Hepatocyte (in vitro differentiated cells): ENCODE results near the gene PPP3CA. TPM values are rescaled to one million over a fixed set of nuclear protein-coding genes. Genes with fewer than 3 reads are reported as not detected.
A peak's percentile ranks its signal among the peaks of the same experiment; 100 is the strongest.

Source experiments
- DNase-seq: peaks from one replicate; pipeline ENCODE4 v3.0.0-alpha.2; 2016; ENCODE audit warnings: low spot score
- H2AFZ ChIP-seq: fragments of 200-600 bp; sonication (generic); 2 replicates; pipeline ENCODE4 v1.6.0; 2016; ENCODE audit warnings: antibody characterized with exemption, mild to moderate bottlenecking
- H3K27ac ChIP-seq: fragments of 200-600 bp; sonication (generic); 2 replicates; pipeline ENCODE4 v1.5.1; 2016; ENCODE audit warnings: mild to moderate bottlenecking
- H3K27me3 ChIP-seq: fragments of 200-600 bp; sonication (generic); 2 replicates; pipeline ENCODE4 v1.6.1; 2016
- H3K36me3 ChIP-seq: fragments of 200-600 bp; sonication (generic); replicated peaks from 2 replicates; pipeline ENCODE4 v1.5.1; 2016; ENCODE audit warnings: low read depth; ENCODE audit not compliant: insufficient read depth
- H3K4me1 ChIP-seq: fragments of 200-600 bp; sonication (generic); 2 replicates; pipeline ENCODE4 v1.5.1; 2016; ENCODE audit warnings: mild to moderate bottlenecking, moderate library complexity; ENCODE audit not compliant: insufficient read depth
- H3K4me2 ChIP-seq: fragments of 200-600 bp; sonication (generic); 2 replicates; pipeline ENCODE4 v1.6.0; 2016
- H3K4me3 ChIP-seq: fragments of 200-600 bp; sonication (generic); 2 replicates; pipeline ENCODE4 v1.5.1; 2016; ENCODE audit warnings: mild to moderate bottlenecking
- H3K79me2 ChIP-seq: fragments of 200-600 bp; sonication (generic); 2 replicates; pipeline ENCODE4 v1.6.0; 2017; ENCODE audit warnings: mild to moderate bottlenecking
- H3K9me2 ChIP-seq: fragments of 200-600 bp; sonication (generic); replicated peaks from 2 replicates; pipeline ENCODE4 v1.6.0; 2017; ENCODE audit warnings: mild to moderate bottlenecking; ENCODE audit not compliant: insufficient read depth
- H3K9me3 ChIP-seq: fragments of 200-600 bp; sonication (generic); 2 replicates; pipeline ENCODE4 v1.5.1; 2016; ENCODE audit warnings: low read depth, mild to moderate bottlenecking
- H4K20me1 ChIP-seq: fragments of 200-600 bp; sonication (generic); 2 replicates; pipeline ENCODE4 v1.6.0; 2016; ENCODE audit warnings: mild to moderate bottlenecking; ENCODE audit not compliant: insufficient read depth, poor library complexity, severe bottlenecking
- EZH2 ChIP-seq: fragments of 200-600 bp; sonication (generic); IDR thresholded peaks from 2 replicates; pipeline ENCODE4 v1.6.1; 2016; ENCODE audit warnings: antibody characterized with exemption, mild to moderate bottlenecking, borderline replicate concordance
- EZH2phosphoT487 ChIP-seq: fragments of 200-600 bp; sonication (generic); IDR thresholded peaks from one replicate; pipeline ENCODE4 v1.6.1; 2018; ENCODE audit warnings: antibody characterized with exemption, mild to moderate bottlenecking, low read depth, moderate library complexity; ENCODE audit not compliant: unreplicated experiment, severe bottlenecking
- WGBS: methylation state at CpG from one replicate; pipeline ENCODE4 v1.1.6; 2016; ENCODE audit warnings: low lambda C conversion rate; ENCODE audit errors: missing lambda C conversion rate; 5-methylcytosine and 5-hydroxymethylcytosine counted together
- polyA plus RNA-seq: library from polyadenylated mRNA; unstranded; fragments of >200 nt; fragmentation: Nextera tagmentation; extraction: Ambion mirVana; gene quantifications from 2 replicates; pipeline ENCODE4 v1.2.1, GENCODE V29; 2016
- total RNA-seq: library from RNA; depleted of rRNA; stranded (reverse); fragments of >200 nt; gene quantifications from 2 replicates; pipeline ENCODE4 v1.2.3, GENCODE V29; 2014
- TF ChIP-seq, protein P1 (sequence below): fragments of 200-600 bp; sonication (generic); IDR thresholded peaks from 2 replicates; pipeline ENCODE4 v1.5.1; 2016; ENCODE audit warnings: antibody characterized with exemption, mild to moderate bottlenecking; ENCODE audit not compliant: poor library complexity

PPP3CA gene
- total and polyA plus RNA-seq, 2 experiments from 2014 or later = 12.9 to 49.5 TPM

DNA sequence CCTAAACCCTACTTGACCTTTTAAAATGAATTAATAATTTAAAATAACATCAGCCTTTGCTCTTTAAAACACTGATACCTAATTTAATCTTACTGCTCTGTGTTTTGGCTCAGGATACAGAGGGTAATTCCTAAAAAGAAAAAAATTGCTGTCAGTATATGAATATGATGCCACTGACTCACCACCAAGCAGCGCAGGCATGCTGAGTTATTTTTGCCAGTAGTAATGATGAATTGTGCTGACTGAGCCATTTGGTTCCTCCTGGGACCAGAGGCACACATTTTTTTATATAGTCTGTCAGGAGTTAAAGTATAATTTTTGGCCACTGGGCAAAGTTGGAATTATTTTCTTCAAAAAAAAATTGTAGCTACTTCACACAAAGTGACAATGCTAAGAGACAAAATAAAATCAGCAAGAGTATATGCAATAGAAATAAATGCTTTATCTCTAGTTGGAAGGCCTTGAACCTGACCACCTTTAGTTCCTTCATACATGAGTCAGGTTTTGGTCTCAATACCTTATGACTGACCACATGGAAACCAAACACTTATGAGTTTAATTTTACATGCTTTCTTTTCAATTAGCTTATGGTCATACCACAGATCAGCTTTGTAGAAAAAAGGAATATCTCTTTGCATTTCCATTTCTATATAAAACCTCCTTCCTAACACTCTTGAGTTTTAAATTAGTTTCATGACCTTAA is 115.1 kb downstream of the PPP3CA start:
- H3K36me3 ChIP-seq = no peaks in the 10 kb centered on the region
- H2AFZ ChIP-seq = no peak overlapping the region
- H3K4me1 ChIP-seq = no peaks in the 10 kb centered on the region
- no peak overlapping the region for H3K27ac ChIP-seq
- H3K79me2 ChIP-seq = peaks cover 94% of the 10 kb centered on the region
- peaks cover 21% of the 10 kb centered on the region for H4K20me1 ChIP-seq
- WGBS = 67% methylated on average over 1 of the region's 1 CpG
- H3K4me2 ChIP-seq = no peak overlapping the region
- no peaks in the 10 kb centered on the region for H3K9me2 ChIP-seq
- DNase-seq = peak; percentile 14
- TF ChIP-seq EZH2 = no peak
- no peak for TF ChIP-seq EZH2phosphoT487
- TF ChIP-seq, protein P1, sequence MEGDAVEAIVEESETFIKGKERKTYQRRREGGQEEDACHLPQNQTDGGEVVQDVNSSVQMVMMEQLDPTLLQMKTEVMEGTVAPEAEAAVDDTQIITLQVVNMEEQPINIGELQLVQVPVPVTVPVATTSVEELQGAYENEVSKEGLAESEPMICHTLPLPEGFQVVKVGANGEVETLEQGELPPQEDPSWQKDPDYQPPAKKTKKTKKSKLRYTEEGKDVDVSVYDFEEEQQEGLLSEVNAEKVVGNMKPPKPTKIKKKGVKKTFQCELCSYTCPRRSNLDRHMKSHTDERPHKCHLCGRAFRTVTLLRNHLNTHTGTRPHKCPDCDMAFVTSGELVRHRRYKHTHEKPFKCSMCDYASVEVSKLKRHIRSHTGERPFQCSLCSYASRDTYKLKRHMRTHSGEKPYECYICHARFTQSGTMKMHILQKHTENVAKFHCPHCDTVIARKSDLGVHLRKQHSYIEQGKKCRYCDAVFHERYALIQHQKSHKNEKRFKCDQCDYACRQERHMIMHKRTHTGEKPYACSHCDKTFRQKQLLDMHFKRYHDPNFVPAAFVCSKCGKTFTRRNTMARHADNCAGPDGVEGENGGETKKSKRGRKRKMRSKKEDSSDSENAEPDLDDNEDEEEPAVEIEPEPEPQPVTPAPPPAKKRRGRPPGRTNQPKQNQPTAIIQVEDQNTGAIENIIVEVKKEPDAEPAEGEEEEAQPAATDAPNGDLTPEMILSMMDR = no peak
- no peaks in the 10 kb centered on the region for H3K27me3 ChIP-seq
- H3K4me3 ChIP-seq = no peak overlapping the region
- H3K9me3 ChIP-seq = no peaks in the 10 kb centered on the region

DNA sequence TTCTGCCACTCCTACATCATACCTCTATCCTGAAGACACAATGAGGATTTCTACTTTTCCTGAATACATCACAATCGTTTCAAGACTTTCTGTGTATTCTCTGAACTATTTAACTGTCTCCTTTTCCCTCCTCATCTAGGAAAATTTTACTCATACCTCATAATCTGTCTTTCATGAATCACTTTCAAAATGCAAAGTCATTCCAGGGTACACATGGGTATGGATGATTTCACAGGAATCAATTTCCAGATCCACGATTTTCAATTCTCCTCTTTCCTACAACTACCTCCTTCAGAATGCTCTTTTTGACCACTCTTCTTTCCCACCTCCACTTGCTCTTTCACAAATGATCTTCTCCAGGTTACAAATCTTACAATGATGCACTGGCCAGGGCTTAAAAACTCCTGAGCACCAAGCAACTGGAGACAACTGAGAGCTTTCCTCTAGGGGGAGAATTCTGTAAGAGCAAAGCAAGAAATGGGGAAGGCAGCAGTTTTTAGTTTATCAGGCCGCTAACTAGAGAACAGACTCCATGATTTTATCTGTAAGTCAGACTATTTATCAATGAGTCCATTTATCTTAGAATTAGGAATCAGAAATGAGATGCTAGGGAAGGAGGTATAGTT is 116.4 kb downstream of the PPP3CA start:
- TF ChIP-seq EZH2 (no peak), EZH2phosphoT487 (no peak)
- TF ChIP-seq, protein P1 = no peak
- Histone ChIP-seq H4K20me1 (peaks cover 17% of the 10 kb centered on the region), H3K27me3 (no peaks in the 10 kb centered on the region), H3K4me2 (no peak overlapping the region), H3K9me3 (no peaks in the 10 kb centered on the region), H3K79me2 (peaks cover 92% of the 10 kb centered on the region), H3K4me1 (no peaks in the 10 kb centered on the region), H3K9me2 (no peaks in the 10 kb centered on the region), H2AFZ (no peak overlapping the region), H3K36me3 (no peaks in the 10 kb centered on the region), H3K27ac (no peak overlapping the region), H3K4me3 (no peak overlapping the region)
- DNase-seq = no peak
- 89% methylated on average over 3 of the region's 3 CpGs for WGBS

DNA sequence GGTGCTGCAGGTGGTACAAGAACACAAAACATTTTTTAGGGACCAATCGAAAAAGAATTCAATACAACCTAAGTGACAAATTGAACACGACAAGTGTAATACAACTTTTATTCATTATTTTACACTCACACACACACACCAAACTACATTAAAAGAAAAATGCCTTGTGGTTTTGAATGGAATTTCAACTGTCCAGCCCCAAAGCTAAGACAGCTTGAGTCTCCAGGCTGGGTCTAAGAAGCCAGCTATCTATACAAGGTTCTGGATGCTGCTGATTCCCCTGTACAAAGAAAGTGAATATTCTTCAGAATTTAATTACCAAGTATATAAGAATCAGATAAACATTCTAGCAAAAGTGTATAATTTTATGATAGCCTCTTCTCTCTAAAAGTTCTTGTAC is 118.2 kb downstream of the PPP3CA start:
- no peak overlapping the region for H2AFZ ChIP-seq
- no peak overlapping the region for H3K4me3 ChIP-seq
- H3K36me3 ChIP-seq = no peaks in the 10 kb centered on the region
- H3K4me1 ChIP-seq = no peaks in the 10 kb centered on the region
- H3K27ac ChIP-seq = no peak overlapping the region
- no peak for DNase-seq
- TF ChIP-seq EZH2 (no peak), EZH2phosphoT487 (no peak)
- TF ChIP-seq, protein P1 = no peak
- no peaks in the 10 kb centered on the region for H3K9me3 ChIP-seq
- H3K27me3 ChIP-seq = no peaks in the 10 kb centered on the region
- H3K79me2 ChIP-seq = peaks cover 84% of the 10 kb centered on the region
- H3K4me2 ChIP-seq = no peak overlapping the region
- H4K20me1 ChIP-seq = peaks cover 18% of the 10 kb centered on the region
- WGBS = 90% methylated on average over 2 of the region's 2 CpGs
- no peaks in the 10 kb centered on the region for H3K9me2 ChIP-seq
